Activated CD4-positive, alpha-beta T cell treated with anti-CD3 and anti-CD28 coated beads for 36 hours (primary cell): ENCODE data around the gene MOB1B. TPM values are rescaled to one million over a fixed set of nuclear protein-coding genes. Genes with fewer than 3 reads are reported as not detected.

Source experiments
- ATAC-seq: fragments of 200-7000 bp; cut with Tn5 transposase; one replicate; pipeline ENCODE4 v1.10.0; 2021; ENCODE audit warnings: mild to moderate bottlenecking, moderate library complexity
- CTCF ChIA-PET: fragments of 350-600 bp; sonication (Branson Sonifier 250); formaldehyde crosslinking; loops from one replicate; lab custom pipeline; 2021; ENCODE audit warnings: antibody characterized with exemption; lab: Charles Lee
- POLR2A ChIA-PET: fragments of 350-600 bp; sonication (Branson Sonifier 250); formaldehyde crosslinking; loops from one replicate; lab custom pipeline; 2021; ENCODE audit warnings: antibody characterized with exemption, inconsistent platforms; lab: Charles Lee
- DNase-seq: peaks from one replicate; pipeline ENCODE4 v3.0.0-alpha.2; 2020
- H3K27ac Mint-ChIP-seq: one replicate; pipeline ENCODE4 v1.8.0; 2021; ENCODE audit warnings: mixed read lengths
- H3K27me3 Mint-ChIP-seq: one replicate; pipeline ENCODE4 v1.8.0; 2021; ENCODE audit warnings: mixed read lengths
- H3K36me3 Mint-ChIP-seq: one replicate; pipeline ENCODE4 v1.8.0; 2021; ENCODE audit warnings: low read depth, mixed read lengths
- H3K4me1 Mint-ChIP-seq: one replicate; pipeline ENCODE4 v1.8.0; 2021; ENCODE audit warnings: mixed read lengths
- H3K4me3 Mint-ChIP-seq: one replicate; pipeline ENCODE4 v1.8.0; 2021; ENCODE audit warnings: mild to moderate bottlenecking, moderate library complexity, mixed read lengths
- H3K9me3 Mint-ChIP-seq: one replicate; pipeline ENCODE4 v1.8.0; 2021; ENCODE audit warnings: low read depth, mixed read lengths
- intact Hi-C, 2 experiments: fragments of 100-400 bp; cut with DNase I in 1 of 2; cut with micrococcal nuclease in 1 of 2; formaldehyde crosslinking; loops; one replicate each; pipeline versions ENCODE4 v1.14.2 to v1.15.1; 2022 to 2024; cut with DNase I, micrococcal nuclease
- total RNA-seq, 2 experiments: library from RNA; stranded (reverse); gene quantifications; one replicate each; pipeline ENCODE4 v1.2.3, GENCODE V29; 2021

Gene MOB1B
- total RNA-seq, 2 experiments from 2014 or later: 18.5 to 21.9 TPM

- Mint-ChIP-seq H3K9me3 (peaks cover 2% of the 10 kb centered on the region), H3K27me3 (no peaks in the 10 kb centered on the region), H3K36me3 (peaks cover 27% of the 10 kb centered on the region), H3K4me3 (no peak overlapping the region), H3K27ac (no peak overlapping the region), H3K4me1 (peaks cover 14% of the 10 kb centered on the region)
- ChIA-PET CTCF (no interaction called here), POLR2A (interaction anchor here (0.7 kb wide), 1 partner anchor 11 kb away, joined by 3 read pairs; no protein-coding TSS in a partner anchor)
- DNase-seq: no peak
- ATAC-seq: no peak
- intact Hi-C loops: no loop called here
These were observed 13.1 kb downstream of the MOB1B start for GRCh38 chr4:70915036-70915815.

DNA sequence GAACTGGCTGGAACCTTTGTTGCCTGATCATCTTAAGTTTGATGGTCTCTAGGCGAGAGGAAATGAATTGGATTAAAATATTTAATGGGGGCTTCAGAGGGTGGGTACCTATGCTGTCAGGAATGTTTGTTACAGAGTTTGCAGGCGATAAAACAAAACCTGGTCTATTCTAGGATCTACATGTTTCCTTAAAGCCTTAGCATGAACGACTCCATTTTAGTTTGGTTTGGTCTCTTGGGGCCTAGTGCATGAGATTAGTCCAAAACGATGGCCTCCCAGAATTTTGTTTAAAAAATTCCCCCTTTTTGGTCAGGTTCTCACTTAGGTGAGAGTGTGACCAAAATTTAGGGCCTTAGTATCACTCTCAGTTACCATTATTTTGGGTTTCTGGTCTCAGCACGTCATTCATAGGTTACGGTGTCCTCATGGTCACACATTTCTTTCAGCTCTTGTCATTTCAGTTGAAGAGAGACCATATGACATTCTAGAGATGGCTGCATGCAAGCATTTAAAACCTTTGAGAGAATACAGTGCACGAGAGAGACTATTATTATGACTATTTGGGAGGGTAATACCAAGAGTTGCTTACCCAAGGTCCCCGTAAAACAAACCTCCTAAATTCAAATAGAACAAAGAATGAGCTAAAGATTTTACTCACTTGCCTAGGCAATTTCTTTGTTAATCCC is 13.8 kb downstream of the MOB1B start:
- ChIA-PET CTCF (interaction anchor here (0.8 kb wide), 1 partner anchor 16 kb away, joined by 3 read pairs; no protein-coding TSS in a partner anchor), POLR2A (interaction anchor here (0.6 to 0.7 kb wide), 2 partner anchors 10 to 12 kb away, joined by 3 read pairs; no protein-coding TSS in a partner anchor)
- ATAC-seq (no peak), DNase-seq (no peak)
- Mint-ChIP-seq H3K36me3 (peaks cover 34% of the 10 kb centered on the region), H3K9me3 (peaks cover 6% of the 10 kb centered on the region), H3K27ac (no peak overlapping the region), H3K4me3 (no peak overlapping the region), H3K4me1 (peaks cover 14% of the 10 kb centered on the region), H3K27me3 (no peaks in the 10 kb centered on the region)
- intact Hi-C loops: no loop called here

- Mint-ChIP-seq H3K27me3 (no peaks in the 10 kb centered on the region), H3K4me3 (no peak overlapping the region), H3K9me3 (peaks cover 6% of the 10 kb centered on the region), H3K27ac (no peak overlapping the region), H3K36me3 (peaks cover 12% of the 10 kb centered on the region), H3K4me1 (peaks cover 17% of the 10 kb centered on the region)
- DNase-seq: no peak
- POLR2A ChIA-PET: no interaction called here
- intact Hi-C loops: no loop called here
- ATAC-seq: no peak
- CTCF ChIA-PET: no interaction called here
These were observed 18.4 kb downstream of the MOB1B start for GRCh38 chr4:70920592-70920991.

DNA sequence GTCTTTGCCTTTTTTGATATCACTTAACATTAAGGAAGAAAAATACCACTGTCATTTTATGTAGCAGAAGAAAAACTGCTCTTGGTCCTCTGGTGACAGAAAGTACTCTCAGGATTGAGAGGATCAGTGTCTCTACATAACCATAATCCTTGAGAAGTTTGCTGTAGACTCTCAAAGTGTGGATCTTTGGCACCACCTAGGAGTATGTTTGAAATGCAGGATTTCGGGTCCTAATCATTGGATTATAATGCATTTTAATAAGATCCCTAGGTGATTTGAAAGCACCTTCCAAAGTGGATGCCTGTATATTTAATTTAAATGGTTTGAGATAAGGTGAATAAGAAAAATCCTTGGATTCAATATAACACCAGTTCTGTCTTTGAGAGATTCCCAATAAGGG is 23.2 kb downstream of the MOB1B start:
- intact Hi-C loops: no loop called here
- ATAC-seq (no peak), DNase-seq (no peak)
- Mint-ChIP-seq H3K27me3 (no peaks in the 10 kb centered on the region), H3K9me3 (peaks cover 2% of the 10 kb centered on the region), H3K36me3 (peaks cover 5% of the 10 kb centered on the region), H3K4me3 (no peak overlapping the region), H3K27ac (no peak overlapping the region), H3K4me1 (peaks cover 37% of the 10 kb centered on the region)
- POLR2A ChIA-PET: no interaction called here
- CTCF ChIA-PET: no interaction called here

DNA sequence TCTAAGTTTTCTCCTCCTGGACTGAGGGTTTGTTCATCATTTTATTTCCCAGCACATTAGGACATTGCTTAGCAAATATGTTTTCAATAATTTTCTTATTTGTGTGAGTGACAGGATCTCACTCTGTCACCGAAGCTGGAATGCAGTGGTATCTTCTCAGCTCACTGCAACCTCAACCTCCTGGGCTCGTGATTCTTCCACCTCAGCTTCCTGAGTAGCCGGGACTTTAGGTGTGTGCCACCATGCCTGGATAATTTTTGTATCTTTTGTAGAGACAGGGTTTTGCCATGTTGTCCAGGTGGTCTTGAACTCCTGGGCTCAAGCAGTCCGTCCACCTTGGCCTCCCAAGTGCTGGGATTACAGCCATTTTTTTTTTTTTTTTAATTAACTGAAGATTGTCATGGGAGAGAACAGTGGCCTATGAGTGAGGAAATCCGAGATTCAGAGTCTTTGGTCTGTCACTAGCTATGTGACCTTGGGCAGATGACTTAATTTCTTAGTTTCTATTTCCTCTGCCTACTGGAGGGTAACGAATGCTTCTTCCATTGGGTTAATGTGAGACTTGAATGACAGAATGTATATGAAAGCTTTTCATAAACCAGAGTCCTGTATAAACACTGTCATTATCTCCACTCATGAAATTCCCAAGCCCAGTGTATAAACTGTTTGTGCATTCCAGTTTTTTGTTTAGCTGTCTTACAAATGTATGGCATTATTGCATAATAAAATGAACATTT is 23.9 kb downstream of the MOB1B start:
- DNase-seq (no peak), ATAC-seq (peak; percentile 79)
- ChIA-PET CTCF (interaction anchor here (0.6 to 0.8 kb wide), 3 partner anchors 13 to 191 kb away, joined by 3 to 5 read pairs (median 3); no protein-coding TSS in a partner anchor), POLR2A (interaction anchor here (0.6 kb wide), 1 partner anchor 10 kb away, joined by 3 read pairs; no protein-coding TSS in a partner anchor)
- Mint-ChIP-seq H3K27me3 (no peaks in the 10 kb centered on the region), H3K4me3 (no peak overlapping the region), H3K9me3 (no peaks in the 10 kb centered on the region), H3K4me1 (peaks cover 42% of the 10 kb centered on the region), H3K36me3 (no peaks in the 10 kb centered on the region), H3K27ac (peak overlapping the region; percentile 56)
- intact Hi-C loops: loop anchor here in 1 of 2 experiments (2.0 kb wide), 2 partner anchors 23 to 87 kb away; partner anchors contain the start of genes GRSF1 and MOB1B

GRCh38 chr4:70927502-70928137 is 25.5 kb downstream of the MOB1B start:
- ChIA-PET CTCF (interaction anchor here (0.6 to 1.0 kb wide), 6 partner anchors 8 to 85 kb away, joined by 3 to 4 read pairs (median 3); partner anchors contain the start of gene MOB1B), POLR2A (interaction anchor here (0.6 kb wide), 2 partner anchors 13 to 67 kb away, joined by 3 to 20 read pairs; no protein-coding TSS in a partner anchor)
- Mint-ChIP-seq H3K27me3 (no peaks in the 10 kb centered on the region), H3K27ac (peak overlapping the region; percentile 78), H3K9me3 (no peaks in the 10 kb centered on the region), H3K36me3 (peaks cover 2% of the 10 kb centered on the region), H3K4me1 (peaks cover 43% of the 10 kb centered on the region), H3K4me3 (peak overlapping the region; percentile 33)
- ATAC-seq (peak; percentile 75), DNase-seq (peak; percentile 70)
- intact Hi-C loops: loop anchor here in 1 of 2 experiments (2.0 kb wide), 2 partner anchors 25 to 89 kb away; partner anchors contain the start of genes GRSF1 and MOB1B

GRCh38 chr4:70930530-70931256 is 28.5 kb downstream of the MOB1B start:
- Mint-ChIP-seq H3K36me3 (peaks cover 6% of the 10 kb centered on the region), H3K9me3 (peaks cover 3% of the 10 kb centered on the region), H3K27me3 (no peaks in the 10 kb centered on the region), H3K27ac (no peak overlapping the region), H3K4me1 (peaks cover 35% of the 10 kb centered on the region), H3K4me3 (no peak overlapping the region)
- DNase-seq (no peak), ATAC-seq (no peak)
- ChIA-PET POLR2A (no interaction called here), CTCF (interaction anchor here (0.6 to 0.7 kb wide), 2 partner anchors 165 to 431 kb away, joined by 3 read pairs; no protein-coding TSS in a partner anchor)
- intact Hi-C loops: no loop called here

- Mint-ChIP-seq H3K27me3 (no peaks in the 10 kb centered on the region), H3K4me1 (peaks cover 33% of the 10 kb centered on the region), H3K9me3 (peaks cover 3% of the 10 kb centered on the region), H3K27ac (no peak overlapping the region), H3K4me3 (no peak overlapping the region), H3K36me3 (peaks cover 6% of the 10 kb centered on the region)
- ChIA-PET POLR2A (no interaction called here), CTCF (interaction anchor here (0.6 kb wide), 1 partner anchor 15 kb away, joined by 3 read pairs; no protein-coding TSS in a partner anchor)
- ATAC-seq: no peak
- no peak for DNase-seq
- intact Hi-C loops: no loop called here
These were observed 29.2 kb downstream of the MOB1B start for GRCh38 chr4:70931347-70931746.

GRCh38 chr4:70932984-70933383 is 30.8 kb downstream of the MOB1B start:
- H3K27me3 Mint-ChIP-seq: no peaks in the 10 kb centered on the region
- H3K9me3 Mint-ChIP-seq: peaks cover 3% of the 10 kb centered on the region
- peaks cover 26% of the 10 kb centered on the region for H3K4me1 Mint-ChIP-seq
- intact Hi-C loops: no loop called here
- H3K27ac Mint-ChIP-seq: no peak overlapping the region
- ATAC-seq: no peak
- no peak overlapping the region for H3K4me3 Mint-ChIP-seq
- CTCF ChIA-PET: no interaction called here
- POLR2A ChIA-PET: no interaction called here
- H3K36me3 Mint-ChIP-seq: peaks cover 10% of the 10 kb centered on the region
- no peak for DNase-seq

- no peak overlapping the region for H3K4me3 Mint-ChIP-seq
- no peaks in the 10 kb centered on the region for H3K27me3 Mint-ChIP-seq
- DNase-seq (no peak), ATAC-seq (no peak)
- H3K27ac Mint-ChIP-seq: no peak overlapping the region
- intact Hi-C loops: no loop called here
- peaks cover 10% of the 10 kb centered on the region for H3K36me3 Mint-ChIP-seq
- CTCF ChIA-PET: no interaction called here
- POLR2A ChIA-PET: interaction anchor here (0.8 kb wide), 1 partner anchor 106 kb away, joined by 6 read pairs; no protein-coding TSS in a partner anchor
- H3K4me1 Mint-ChIP-seq: peaks cover 23% of the 10 kb centered on the region
- H3K9me3 Mint-ChIP-seq: peaks cover 3% of the 10 kb centered on the region
These were observed 33.0 kb downstream of the MOB1B start for GRCh38 chr4:70935038-70935695.
